C4-2B (cell line): Measurements from ENCODE around the gene CRB1.

Experiments used
- H3K27ac ChIP-seq: fragments of 450-650 bp; 2 replicates; pipeline ENCODE4 v1.5.1; 2017
- ZFX ChIP-seq: fragments of 450-650 bp; IDR thresholded peaks from 2 replicates; pipeline ENCODE4 v1.6.1; 2017
- TF ChIP-seq, protein P1 (sequence below): fragments of 450-650 bp; conservative IDR thresholded peaks from 2 replicates; pipeline ENCODE4 v1.5.1; 2017; ENCODE audit warnings: mild to moderate bottlenecking

CRB1 gene

DNA sequence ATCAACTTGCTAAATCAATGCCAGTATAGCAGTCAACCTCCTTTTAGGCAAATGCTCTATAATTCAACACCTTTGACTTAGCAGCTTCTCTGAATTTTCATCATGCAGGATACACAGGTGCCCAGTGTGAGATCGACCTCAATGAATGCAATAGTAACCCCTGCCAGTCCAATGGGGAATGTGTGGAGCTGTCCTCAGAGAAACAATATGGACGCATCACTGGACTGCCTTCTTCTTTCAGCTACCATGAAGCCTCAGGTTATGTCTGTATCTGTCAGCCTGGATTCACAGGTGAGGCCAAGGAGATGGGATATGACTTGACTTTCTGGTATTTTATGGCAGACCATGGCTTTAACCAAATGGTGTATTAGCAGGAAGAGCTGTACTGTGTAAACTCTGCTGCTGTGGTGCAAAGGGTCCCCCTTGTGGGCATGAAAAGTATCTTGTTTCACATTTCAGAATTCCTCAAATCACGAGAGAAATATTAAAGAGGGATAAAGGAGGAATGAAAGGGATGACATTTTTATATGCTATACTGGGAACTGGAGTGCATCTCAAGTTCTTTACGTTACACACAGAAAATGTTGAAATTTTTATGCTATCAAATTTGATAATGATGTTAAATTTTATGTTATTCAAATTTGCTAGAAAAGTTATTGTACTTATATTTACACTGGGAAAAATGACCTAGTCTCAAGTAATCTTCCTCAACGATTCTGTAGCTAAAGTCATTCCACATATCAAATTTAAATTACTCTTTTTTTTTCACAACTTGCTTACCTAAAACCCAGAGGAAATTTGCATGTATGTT is 88.9 kb downstream of the CRB1 start:
- TF ChIP-seq, protein P1, sequence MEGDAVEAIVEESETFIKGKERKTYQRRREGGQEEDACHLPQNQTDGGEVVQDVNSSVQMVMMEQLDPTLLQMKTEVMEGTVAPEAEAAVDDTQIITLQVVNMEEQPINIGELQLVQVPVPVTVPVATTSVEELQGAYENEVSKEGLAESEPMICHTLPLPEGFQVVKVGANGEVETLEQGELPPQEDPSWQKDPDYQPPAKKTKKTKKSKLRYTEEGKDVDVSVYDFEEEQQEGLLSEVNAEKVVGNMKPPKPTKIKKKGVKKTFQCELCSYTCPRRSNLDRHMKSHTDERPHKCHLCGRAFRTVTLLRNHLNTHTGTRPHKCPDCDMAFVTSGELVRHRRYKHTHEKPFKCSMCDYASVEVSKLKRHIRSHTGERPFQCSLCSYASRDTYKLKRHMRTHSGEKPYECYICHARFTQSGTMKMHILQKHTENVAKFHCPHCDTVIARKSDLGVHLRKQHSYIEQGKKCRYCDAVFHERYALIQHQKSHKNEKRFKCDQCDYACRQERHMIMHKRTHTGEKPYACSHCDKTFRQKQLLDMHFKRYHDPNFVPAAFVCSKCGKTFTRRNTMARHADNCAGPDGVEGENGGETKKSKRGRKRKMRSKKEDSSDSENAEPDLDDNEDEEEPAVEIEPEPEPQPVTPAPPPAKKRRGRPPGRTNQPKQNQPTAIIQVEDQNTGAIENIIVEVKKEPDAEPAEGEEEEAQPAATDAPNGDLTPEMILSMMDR, result peak; percentile 86
- no peak for TF ChIP-seq ZFX
- H3K27ac ChIP-seq, result no peak overlapping the region

DNA sequence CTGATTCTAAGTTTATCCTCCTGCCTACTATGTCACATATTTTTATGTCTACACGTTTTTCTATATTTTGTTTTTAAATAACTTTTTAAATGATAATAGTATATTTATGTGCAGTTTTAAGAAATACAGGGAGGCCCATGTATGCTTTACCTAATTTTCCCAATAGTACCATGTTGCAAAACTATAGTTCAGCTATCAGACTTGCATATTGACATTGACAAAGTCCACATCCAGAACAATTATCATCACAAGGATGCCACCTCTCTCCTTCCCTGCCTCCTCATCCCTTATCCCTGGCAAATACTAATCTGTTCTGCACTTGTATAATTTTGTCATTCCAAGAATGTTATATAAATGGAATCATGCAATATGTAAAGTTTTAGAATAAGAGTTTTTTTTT is 90.9 kb downstream of the CRB1 start:
- no peak overlapping the region for H3K27ac ChIP-seq
- no peak for TF ChIP-seq ZFX
- TF ChIP-seq, protein P1, result no peak

DNA sequence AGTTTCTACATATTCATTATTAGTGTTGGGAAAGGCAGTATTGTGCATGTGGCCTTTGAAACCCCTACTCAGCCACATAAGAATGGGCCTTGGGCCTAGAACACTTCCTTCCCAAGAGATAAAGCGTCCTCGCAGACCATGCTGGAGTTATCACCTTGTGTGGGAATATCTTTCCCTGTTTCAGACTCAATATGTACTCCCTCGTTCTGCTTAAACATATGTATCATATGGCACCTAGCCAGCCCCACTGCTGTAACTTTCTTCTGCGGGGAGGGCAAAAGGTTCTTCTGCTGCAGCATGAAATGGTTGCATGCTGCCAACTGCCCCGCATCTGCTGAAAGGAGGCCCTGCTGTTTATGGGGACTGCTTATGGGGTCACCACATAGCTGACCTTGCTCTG is 92.0 kb downstream of the CRB1 start:
- TF ChIP-seq, protein P1, result no peak
- no peak for TF ChIP-seq ZFX
- H3K27ac ChIP-seq, result no peak overlapping the region

DNA sequence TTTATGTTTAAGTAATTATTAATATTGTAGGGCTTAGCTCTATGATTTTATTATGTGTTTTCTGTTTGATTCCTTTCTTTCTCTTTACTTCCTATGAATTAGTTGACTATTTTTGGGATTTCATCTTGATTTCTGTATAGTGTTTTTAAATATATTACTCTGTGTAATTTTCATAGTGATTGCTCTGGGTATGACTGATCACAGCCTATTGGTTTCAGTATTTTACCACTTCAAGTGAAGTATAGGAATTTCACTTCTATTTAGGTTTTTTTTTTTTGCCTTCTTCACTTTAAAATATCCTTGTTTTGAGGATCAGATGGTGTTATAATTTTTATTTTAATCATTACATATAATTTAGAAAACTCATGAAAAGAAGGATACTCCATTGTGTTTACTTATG is 94.8 kb downstream of the CRB1 start:
- TF ChIP-seq, protein P1, result no peak
- no peak for TF ChIP-seq ZFX
- H3K27ac ChIP-seq, result no peak overlapping the region

DNA sequence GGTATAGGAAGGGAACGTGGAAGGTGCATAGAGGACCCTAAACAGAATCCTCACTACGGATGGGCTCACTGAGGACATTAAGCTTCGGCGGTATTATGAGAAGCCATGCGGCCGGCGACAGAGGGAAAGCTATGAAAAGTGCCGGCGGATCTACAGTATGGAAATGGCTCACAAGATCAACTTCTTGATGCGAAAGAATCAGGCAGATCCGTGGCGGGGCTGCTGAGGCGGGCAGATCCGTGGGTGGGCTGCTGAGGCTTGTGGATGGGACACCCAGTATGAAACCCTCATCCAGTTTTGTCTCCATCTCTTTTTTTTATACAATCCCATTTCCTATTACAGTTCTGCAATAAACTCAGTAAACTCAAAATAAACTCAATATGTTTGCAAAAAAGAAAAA is 95.8 kb downstream of the CRB1 start:
- H3K27ac ChIP-seq, result no peak overlapping the region
- TF ChIP-seq ZFX, result no peak
- TF ChIP-seq, protein P1, result no peak

- no peak overlapping the region for H3K27ac ChIP-seq
- TF ChIP-seq, protein P1, result no peak
- no peak for TF ChIP-seq ZFX
Observed at GRCh38 chr1:197366996-197367395, 98.9 kb downstream of the CRB1 start.

GRCh38 chr1:197367627-197368026 is 99.6 kb downstream of the CRB1 start:
- no peak overlapping the region for H3K27ac ChIP-seq
- TF ChIP-seq, protein P1, result no peak
- no peak for TF ChIP-seq ZFX
